Panc1 (cell line): Measurements from ENCODE around the gene ZG16B. TPM values are rescaled to one million over a fixed set of nuclear protein-coding genes. Genes with fewer than 3 reads are reported as not detected.

Experiments used
- ATAC-seq: fragments of 200-7000 bp; cut with Tn5 transposase; 2 replicates; pipeline ENCODE4 v1.9.1; 2020; ENCODE audit warnings: mild to moderate bottlenecking, moderate library complexity
- BruUV-seq: library from RNA; stranded (reverse); fragments of 400-500 nt; replicated peaks from 2 replicates; lab custom pipeline; 2021; lab: Mats Ljungman, UMichigan
- CTCF ChIA-PET: fragments of 300-600 bp; sonication (Branson Sonifier 250); formaldehyde crosslinking; loops from one replicate; lab custom pipeline; 2022; ENCODE audit warnings: antibody characterized with exemption; lab: Charles Lee
- POLR2A ChIA-PET: fragments of 300-600 bp; sonication (Branson Sonifier 250); formaldehyde crosslinking; loops from one replicate; lab custom pipeline; 2022; ENCODE audit warnings: antibody characterized with exemption; lab: Charles Lee
- DNase-seq: peaks from one replicate; pipeline ENCODE4 v3.0.0-alpha.2; 2010; ENCODE audit warnings: low read depth, low spot score
- H3K27ac ChIP-seq: 2 replicates; pipeline ENCODE4 v1.5.1; 2011; ENCODE audit warnings: mild to moderate bottlenecking, low read length, inconsistent platforms
- H3K27me3 ChIP-seq: fragments of 200-500 bp; sonication (Bioruptor generic); 2 replicates; pipeline ENCODE4 v1.6.0; 2014; ENCODE audit warnings: low read length, inconsistent platforms; ENCODE audit not compliant: control insufficient read depth, insufficient read depth
- H3K36me3 ChIP-seq: fragments of 200-500 bp; sonication (Bioruptor generic); 2 replicates; pipeline ENCODE4 v1.5.1; 2014; ENCODE audit warnings: inconsistent platforms, mild to moderate bottlenecking, low read length, moderate library complexity; ENCODE audit not compliant: control insufficient read depth, insufficient read depth
- H3K4me1 ChIP-seq: 2 replicates; pipeline ENCODE4 v1.5.1; 2011; ENCODE audit warnings: inconsistent platforms, mild to moderate bottlenecking, low read length, moderate library complexity; ENCODE audit not compliant: control insufficient read depth, insufficient read depth
- H3K4me3 ChIP-seq, 2 experiments: 2 replicates each; pipeline ENCODE4 v1.5.1; 2011 to 2012; ENCODE audit warnings: low read depth in 2 of 2, low read length in 2 of 2, mild to moderate bottlenecking in 2 of 2, inconsistent platforms in 1 of 2, moderate library complexity in 1 of 2
- H3K9me3 ChIP-seq: fragments of 200-500 bp; sonication (Bioruptor generic); 2 replicates; pipeline ENCODE4 v1.5.1; 2014; ENCODE audit warnings: low read depth, mild to moderate bottlenecking, inconsistent platforms, low read length, moderate library complexity; ENCODE audit not compliant: control insufficient read depth, insufficient read depth
- CTCF ChIP-seq: fragments of 450-650 bp; IDR thresholded peaks from 2 replicates; pipeline ENCODE4 v1.5.1; 2017; ENCODE audit warnings: mild to moderate bottlenecking
- POLR2AphosphoS5 ChIP-seq: IDR thresholded peaks from 2 replicates; pipeline ENCODE4 v1.6.1; 2012; ENCODE audit warnings: mild to moderate bottlenecking, low read depth, low read length, moderate library complexity
- REST ChIP-seq, 2 experiments: IDR thresholded peaks; 2 replicates each; pipeline ENCODE4 v1.6.1; 2011 to 2012; ENCODE audit warnings: low read depth in 2 of 2, control low read depth in 1 of 2, low read length in 1 of 2, mild to moderate bottlenecking in 1 of 2, moderate library complexity in 1 of 2; ENCODE audit not compliant: insufficient read depth in 1 of 2
- SIN3A ChIP-seq: IDR thresholded peaks from 2 replicates; pipeline ENCODE4 v1.6.1; 2012; ENCODE audit warnings: low read depth, mild to moderate bottlenecking, low read length, moderate library complexity, borderline replicate concordance; ENCODE audit not compliant: insufficient read depth
- TCF7L2 ChIP-seq: IDR thresholded peaks from 2 replicates; pipeline ENCODE4 v1.6.1; 2011; ENCODE audit warnings: mild to moderate bottlenecking, low read depth, low read length, inconsistent platforms
- in situ Hi-C: cut with HindIII; loops from 2 replicates; pipeline ENCODE4 v1.10.0; 2016; ENCODE audit warnings: low sequenced_read_pairs, low pct_unique_long_range_greater_than_20kb
- intact Hi-C: fragments of 100-400 bp; cut with micrococcal nuclease; formaldehyde crosslinking; loops from one replicate; pipeline ENCODE4 v1.10.0; 2022; ENCODE audit not compliant: unreplicated experiment
- total RNA-seq: library from RNA; stranded (reverse); gene quantifications from one replicate; pipeline ENCODE4 v1.2.1, GENCODE V29; 2021; ENCODE audit not compliant: unreplicated experiment

The ZG16B gene
- total RNA-seq, 1 experiment from 2014 or later = 9.1 TPM

DNA sequence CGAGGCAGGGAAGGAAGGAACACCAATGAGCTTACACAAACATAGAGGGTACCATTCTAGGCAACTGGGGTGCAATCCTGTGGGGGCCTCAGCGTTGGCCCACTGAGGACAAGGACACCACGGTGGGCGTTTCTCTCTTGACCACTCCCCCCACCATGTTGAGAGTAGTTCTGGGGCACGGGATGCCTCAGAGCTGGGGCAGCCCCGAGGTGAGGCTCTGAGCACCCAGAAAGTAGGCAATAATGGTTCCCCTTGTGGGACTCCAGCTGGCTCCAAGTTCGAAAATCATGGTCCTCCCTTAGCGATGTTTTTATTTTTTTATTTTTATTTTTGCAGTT lies 8.0 kb upstream of the ZG16B start:
- no peaks in the 10 kb centered on the region for H3K27me3 ChIP-seq
- no TSS peak for BruUV-seq
- POLR2A ChIA-PET = no interaction called here

GRCh38 chr16:2822496-2822895 lies 7.6 kb upstream of the ZG16B start:
- Histone ChIP-seq H3K27ac (peak overlapping the region; percentile 14; the same call in 1 of the 2 replicates), H3K4me1 (peaks cover 31% of the 10 kb centered on the region), H3K27me3 (no peaks in the 10 kb centered on the region), H3K9me3 (no peaks in the 10 kb centered on the region), H3K36me3 (no peaks in the 10 kb centered on the region), H3K4me3 (no peak overlapping the region)
- no TSS peak for BruUV-seq
- intact Hi-C loops (no loop called here), in situ Hi-C loops (no loop called here)
- TF ChIP-seq POLR2AphosphoS5 = no peak
- TF ChIP-seq REST (IDR thresholded peaks at IDR 0.05; ENCODE audit: insufficient read depth in 1 of 2, low read depth in 2 of 2, low read length in 1 of 2) = no peak
- no peak for TF ChIP-seq CTCF
- no peak for TF ChIP-seq SIN3A
- TF ChIP-seq TCF7L2 = no peak
- ATAC-seq = no peak
- CTCF ChIA-PET = no interaction called here
- no peak for DNase-seq
- POLR2A ChIA-PET = no interaction called here

More for the DNA sequence above, 8.0 kb upstream of the ZG16B start:
- in situ Hi-C loops = no loop called here
- no peaks in the 10 kb centered on the region for H3K36me3 ChIP-seq
- TF ChIP-seq REST (IDR thresholded peaks at IDR 0.05; ENCODE audit: insufficient read depth in 1 of 2, low read depth in 2 of 2, low read length in 1 of 2) (no peak), CTCF (no peak), SIN3A (no peak), TCF7L2 (no peak)
- DNase-seq (no peak), ATAC-seq (no peak)
- intact Hi-C loops = no loop called here
- CTCF ChIA-PET = no interaction called here
- H3K4me3 ChIP-seq = no peak overlapping the region
- peaks cover 31% of the 10 kb centered on the region for H3K4me1 ChIP-seq
- H3K9me3 ChIP-seq = no peaks in the 10 kb centered on the region
- H3K27ac ChIP-seq = peak overlapping the region; percentile 44; the same call in 1 of the 2 replicates
